GM12801 (cell line): ENCODE measurements around the gene COX5B.

ENCODE experiments used
- TF ChIP-seq, protein P1 (sequence below): IDR thresholded peaks from one replicate; pipeline ENCODE4 v1.5.1; 2011; ENCODE audit warnings: control low read depth; ENCODE audit not compliant: insufficient read length; ENCODE audit errors: extremely low read depth

The COX5B gene

DNA sequence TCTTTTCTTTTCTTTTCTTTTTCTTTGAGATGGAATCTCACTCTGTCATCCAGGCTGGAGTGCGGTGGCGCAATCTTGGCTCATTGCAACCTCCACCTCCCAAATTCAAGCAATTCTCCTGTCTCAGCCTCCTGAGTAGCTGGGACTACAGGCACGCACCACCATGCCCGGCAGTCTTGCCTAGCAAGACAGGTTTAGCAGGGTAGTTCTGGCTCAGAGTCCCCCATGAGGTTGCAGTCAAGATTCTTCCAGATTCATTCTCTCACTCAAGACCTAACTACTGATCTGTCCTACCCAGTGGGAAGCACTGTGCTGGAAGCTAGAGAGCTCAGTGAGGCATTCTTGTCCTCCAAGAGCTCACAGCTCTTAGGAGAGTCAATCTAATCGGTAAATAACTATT lies 49.9 kb downstream of the COX5B start:
- TF ChIP-seq, protein P1, sequence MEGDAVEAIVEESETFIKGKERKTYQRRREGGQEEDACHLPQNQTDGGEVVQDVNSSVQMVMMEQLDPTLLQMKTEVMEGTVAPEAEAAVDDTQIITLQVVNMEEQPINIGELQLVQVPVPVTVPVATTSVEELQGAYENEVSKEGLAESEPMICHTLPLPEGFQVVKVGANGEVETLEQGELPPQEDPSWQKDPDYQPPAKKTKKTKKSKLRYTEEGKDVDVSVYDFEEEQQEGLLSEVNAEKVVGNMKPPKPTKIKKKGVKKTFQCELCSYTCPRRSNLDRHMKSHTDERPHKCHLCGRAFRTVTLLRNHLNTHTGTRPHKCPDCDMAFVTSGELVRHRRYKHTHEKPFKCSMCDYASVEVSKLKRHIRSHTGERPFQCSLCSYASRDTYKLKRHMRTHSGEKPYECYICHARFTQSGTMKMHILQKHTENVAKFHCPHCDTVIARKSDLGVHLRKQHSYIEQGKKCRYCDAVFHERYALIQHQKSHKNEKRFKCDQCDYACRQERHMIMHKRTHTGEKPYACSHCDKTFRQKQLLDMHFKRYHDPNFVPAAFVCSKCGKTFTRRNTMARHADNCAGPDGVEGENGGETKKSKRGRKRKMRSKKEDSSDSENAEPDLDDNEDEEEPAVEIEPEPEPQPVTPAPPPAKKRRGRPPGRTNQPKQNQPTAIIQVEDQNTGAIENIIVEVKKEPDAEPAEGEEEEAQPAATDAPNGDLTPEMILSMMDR = no peak

DNA sequence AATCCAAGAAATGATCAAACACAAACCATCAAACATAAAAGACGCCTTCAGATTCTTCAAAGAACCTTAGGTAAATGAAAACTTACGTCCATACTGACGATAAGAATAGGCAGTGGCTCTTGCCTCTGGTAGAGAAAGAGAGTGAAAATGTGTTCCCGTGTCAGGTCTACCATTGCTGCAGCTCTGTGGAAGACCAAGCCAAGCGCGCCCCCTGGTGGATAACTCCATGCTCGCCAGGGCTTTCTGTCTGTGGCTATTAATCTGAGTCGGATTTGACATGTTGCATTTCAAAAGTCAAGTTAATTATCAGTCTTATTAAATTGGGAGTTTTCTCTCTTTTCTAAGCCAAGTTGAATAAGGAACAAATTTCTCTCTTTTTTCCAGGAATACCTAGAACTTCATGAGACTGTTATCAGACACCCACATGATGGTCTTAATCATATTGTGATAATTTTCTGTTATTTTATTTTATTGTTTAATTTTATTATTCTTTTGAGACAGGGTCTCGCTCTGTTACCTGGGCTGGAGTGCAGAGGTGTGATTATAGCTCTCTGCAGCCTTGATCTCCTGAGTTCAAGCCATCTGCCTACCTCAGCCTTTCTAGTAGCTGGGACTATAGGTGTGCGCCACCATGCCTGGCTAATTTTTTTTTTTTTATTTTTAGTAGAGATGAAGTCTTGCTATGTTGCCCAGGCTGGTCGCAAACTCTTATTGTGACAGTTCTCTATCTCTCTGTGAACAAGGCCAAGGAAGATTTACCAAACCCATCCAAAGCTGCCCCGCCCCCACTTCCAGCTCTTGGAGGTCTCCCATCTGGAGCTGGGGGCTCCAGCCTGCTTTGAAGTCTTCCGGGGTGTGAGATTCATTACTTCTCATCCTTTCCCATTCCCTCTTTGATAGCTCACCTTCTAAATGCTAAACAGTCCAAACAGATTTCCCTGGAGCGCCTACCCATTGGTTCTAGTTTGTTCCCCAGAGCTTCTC lies 51.7 kb downstream of the COX5B start:
- TF ChIP-seq, protein P1 = peak; percentile 2
